AG10803 (cell line): ENCODE results near the gene CYTL1.
A peak's percentile ranks its signal among the peaks of the same experiment; 100 is the strongest.

Experiments used
- DNase-seq: peaks from one replicate; pipeline ENCODE4 v3.0.0; 2010; ENCODE audit warnings: low read depth
- H3K4me3 ChIP-seq: 2 replicates; pipeline ENCODE4 v1.5.1; 2011; ENCODE audit warnings: mild to moderate bottlenecking, low read length, control low read depth
- TF ChIP-seq, protein P1 (sequence below): conservative IDR thresholded peaks from 2 replicates; pipeline ENCODE4 v1.5.1; 2011; ENCODE audit warnings: mild to moderate bottlenecking, low read length, control low read depth, inconsistent platforms

The CYTL1 gene

GRCh38 chr4:5027346-5027745, 8.1 kb upstream of the CYTL1 start:
- TF ChIP-seq, protein P1, sequence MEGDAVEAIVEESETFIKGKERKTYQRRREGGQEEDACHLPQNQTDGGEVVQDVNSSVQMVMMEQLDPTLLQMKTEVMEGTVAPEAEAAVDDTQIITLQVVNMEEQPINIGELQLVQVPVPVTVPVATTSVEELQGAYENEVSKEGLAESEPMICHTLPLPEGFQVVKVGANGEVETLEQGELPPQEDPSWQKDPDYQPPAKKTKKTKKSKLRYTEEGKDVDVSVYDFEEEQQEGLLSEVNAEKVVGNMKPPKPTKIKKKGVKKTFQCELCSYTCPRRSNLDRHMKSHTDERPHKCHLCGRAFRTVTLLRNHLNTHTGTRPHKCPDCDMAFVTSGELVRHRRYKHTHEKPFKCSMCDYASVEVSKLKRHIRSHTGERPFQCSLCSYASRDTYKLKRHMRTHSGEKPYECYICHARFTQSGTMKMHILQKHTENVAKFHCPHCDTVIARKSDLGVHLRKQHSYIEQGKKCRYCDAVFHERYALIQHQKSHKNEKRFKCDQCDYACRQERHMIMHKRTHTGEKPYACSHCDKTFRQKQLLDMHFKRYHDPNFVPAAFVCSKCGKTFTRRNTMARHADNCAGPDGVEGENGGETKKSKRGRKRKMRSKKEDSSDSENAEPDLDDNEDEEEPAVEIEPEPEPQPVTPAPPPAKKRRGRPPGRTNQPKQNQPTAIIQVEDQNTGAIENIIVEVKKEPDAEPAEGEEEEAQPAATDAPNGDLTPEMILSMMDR: no peak
- DNase-seq: peak; percentile 60
- H3K4me3 ChIP-seq: no peak overlapping the region

DNA sequence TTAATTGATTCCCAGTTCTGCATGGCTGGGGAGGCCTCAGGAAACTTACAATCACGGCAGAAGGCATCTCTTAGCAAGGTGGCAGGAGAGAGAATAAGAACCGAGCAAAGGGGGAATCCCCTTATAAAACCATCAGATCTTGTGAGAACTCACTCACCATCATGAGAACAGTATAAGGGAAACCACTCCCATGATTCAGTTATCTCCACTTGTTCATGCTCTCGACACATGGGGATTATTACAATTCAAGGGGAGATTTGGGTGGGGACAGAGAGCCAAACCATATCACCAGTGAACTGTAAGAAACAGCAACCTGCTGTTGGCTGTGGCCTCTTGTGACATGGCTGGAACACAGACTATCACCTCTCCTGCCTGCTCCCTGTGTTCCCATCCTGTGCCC, 7.1 kb upstream of the CYTL1 start:
- TF ChIP-seq, protein P1: no peak

GRCh38 chr4:5024673-5025072, 5.4 kb upstream of the CYTL1 start:
- no peak overlapping the region for H3K4me3 ChIP-seq
- TF ChIP-seq, protein P1: no peak
- peak; percentile 90 for DNase-seq

More for the DNA sequence above, 7.1 kb upstream of the CYTL1 start:
- H3K4me3 ChIP-seq: no peak overlapping the region
- DNase-seq: no peak

GRCh38 chr4:5021546-5021945, 2.3 kb upstream of the CYTL1 start:
- TF ChIP-seq, protein P1: no peak
- peak; percentile 12 for DNase-seq
- H3K4me3 ChIP-seq: no peak overlapping the region

DNA sequence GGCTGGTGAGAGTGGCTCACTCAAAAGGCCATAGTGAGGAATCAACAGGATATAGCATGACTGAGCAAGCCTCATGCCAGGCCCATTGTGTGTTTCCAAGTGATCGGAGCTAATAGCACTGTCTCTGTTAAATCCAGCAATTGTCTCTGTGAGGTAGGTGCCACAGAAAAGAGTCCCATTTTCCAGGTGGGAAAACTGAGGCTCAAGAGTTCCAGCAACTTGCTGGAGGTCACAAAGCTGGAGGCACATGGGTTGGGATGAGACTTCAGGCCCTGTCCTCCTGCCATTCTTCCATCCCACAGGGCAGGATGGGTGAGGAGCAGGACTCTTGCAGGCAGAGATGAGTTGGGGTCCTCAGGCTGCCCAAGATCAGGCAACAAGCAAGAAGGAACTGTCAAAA, 1.1 kb upstream of the CYTL1 start:
- TF ChIP-seq, protein P1: no peak
- DNase-seq: no peak
- H3K4me3 ChIP-seq: no peak overlapping the region

DNA sequence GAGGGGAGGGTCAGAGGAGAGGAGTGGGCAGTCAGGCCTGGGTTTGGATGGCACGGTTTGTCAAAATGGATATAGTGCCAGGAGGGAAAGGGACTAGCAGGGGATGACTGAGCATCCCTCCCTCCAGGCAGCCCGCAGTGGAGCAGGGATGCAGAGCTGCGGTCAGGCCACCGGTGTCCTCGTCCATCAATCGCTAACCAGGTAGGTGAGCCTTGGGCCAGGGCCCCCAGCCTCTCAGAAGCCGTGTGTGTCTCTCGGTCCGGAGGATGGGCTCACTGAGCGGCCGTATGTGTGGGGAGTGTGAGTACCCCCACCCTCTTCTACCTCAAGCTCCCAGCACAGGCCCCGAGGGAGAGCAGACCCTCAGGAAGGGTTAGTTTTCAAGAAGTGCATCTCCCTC, 538 bp upstream of the CYTL1 start:
- H3K4me3 ChIP-seq: no peak overlapping the region

GRCh38 chr4:5018603-5019002, 655 bp downstream of the CYTL1 start:
- DNase-seq: no peak
- no peak overlapping the region for H3K4me3 ChIP-seq
- TF ChIP-seq, protein P1: no peak

More for the DNA sequence above, 538 bp upstream of the CYTL1 start:
- no peak for DNase-seq
- TF ChIP-seq, protein P1: no peak
